Measurements from ENCODE around the gene RBM7.

Gene RBM7

GRCh38 chr11:114449845-114450244 lies 49.4 kb downstream of the RBM7 start:
- no peak for DNase-seq

GRCh38 chr11:114452399-114452798 lies 51.9 kb downstream of the RBM7 start:
- DNase-seq: no peak
